Upper lobe of right lung (tissue), 1 donor: Measurements from ENCODE around the gene PPP1R26. TPM values are rescaled to one million over a fixed set of nuclear protein-coding genes. Genes with fewer than 3 reads are reported as not detected.
A peak's percentile ranks its signal among the peaks of the same experiment; 100 is the strongest.
"Not testable (repeated sequence)": the region's sequence is repeated elsewhere in the genome, so short reads cannot be mapped to it uniquely, and the experiment has no call there.

Experiments
- ATAC-seq: fragments of 200-7000 bp; cut with Tn5 transposase; one replicate; pipeline ENCODE4 v1.9.1; 2020; ENCODE audit warnings: mild to moderate bottlenecking, moderate library complexity
- DNase-seq: peaks from one replicate; pipeline ENCODE4 v3.0.0-alpha.2; 2020
- H3K27ac ChIP-seq: fragments of 200-600 bp; one replicate; pipeline ENCODE4 v1.8.0; 2022
- H3K27me3 ChIP-seq: fragments of 200-600 bp; one replicate; pipeline ENCODE4 v1.8.0; 2022; ENCODE audit warnings: mild to moderate bottlenecking
- H3K36me3 ChIP-seq: fragments of 200-600 bp; one replicate; pipeline ENCODE4 v1.8.0; 2022
- H3K4me1 ChIP-seq: fragments of 200-600 bp; one replicate; pipeline ENCODE4 v1.8.0; 2022
- H3K4me3 ChIP-seq: fragments of 200-600 bp; one replicate; pipeline ENCODE4 v1.8.0; 2022; ENCODE audit warnings: mild to moderate bottlenecking
- H3K9me3 ChIP-seq: fragments of 200-600 bp; one replicate; pipeline ENCODE4 v1.8.0; 2022
- intact Hi-C: fragments of 100-400 bp; cut with DNase I; formaldehyde crosslinking; loops from one replicate; pipeline ENCODE4 v1.11.0; 2022
- total RNA-seq: library from RNA; stranded (reverse); fragmentation: NEBNext Ultra II Directional; extraction: Animal tissue kit (Norgen Biotek cat#: 25700); gene quantifications from one replicate; pipeline ENCODE4 v1.2.1, GENCODE V29; 2021
- TF ChIP-seq, protein P1 (sequence below): fragments of 200-600 bp; IDR thresholded peaks from one replicate; pipeline ENCODE4 v1.8.0; 2022; ENCODE audit warnings: antibody characterized with exemption
- donor health status: DM: no; HTN: yes; CAD: no; lungs with severe emphysema.

PPP1R26 gene
- total RNA-seq, 1 donor from 2014 or later: 27.5 TPM

DNA sequence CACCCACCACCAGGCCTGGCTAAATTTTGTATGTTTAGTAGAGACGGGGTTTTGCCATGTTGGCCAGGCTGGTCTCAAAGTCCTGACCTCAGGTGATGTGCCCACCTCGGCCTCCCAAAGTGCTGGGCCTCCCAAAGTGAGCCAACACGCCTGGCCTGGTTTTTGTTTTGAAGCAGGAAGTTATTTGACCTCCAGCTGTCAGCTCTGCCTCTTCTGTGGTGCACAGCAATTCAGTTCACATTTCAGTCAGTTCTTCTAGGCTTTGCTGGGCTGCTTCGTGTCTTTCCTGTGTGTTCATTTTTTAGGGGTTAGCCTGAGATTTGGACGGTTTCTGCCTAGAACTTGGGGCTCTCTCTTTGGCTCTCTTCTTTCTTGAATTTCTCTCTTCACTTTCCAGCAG is 50.6 kb downstream of the PPP1R26 start:
- no peaks in the 10 kb centered on the region for H3K4me1 ChIP-seq
- no peak overlapping the region for H3K27ac ChIP-seq
- H3K9me3 ChIP-seq: no peaks in the 10 kb centered on the region
- peaks cover 15% of the 10 kb centered on the region for H3K27me3 ChIP-seq
- intact Hi-C loops: no loop called here
- DNase-seq: no peak
- TF ChIP-seq, protein P1, sequence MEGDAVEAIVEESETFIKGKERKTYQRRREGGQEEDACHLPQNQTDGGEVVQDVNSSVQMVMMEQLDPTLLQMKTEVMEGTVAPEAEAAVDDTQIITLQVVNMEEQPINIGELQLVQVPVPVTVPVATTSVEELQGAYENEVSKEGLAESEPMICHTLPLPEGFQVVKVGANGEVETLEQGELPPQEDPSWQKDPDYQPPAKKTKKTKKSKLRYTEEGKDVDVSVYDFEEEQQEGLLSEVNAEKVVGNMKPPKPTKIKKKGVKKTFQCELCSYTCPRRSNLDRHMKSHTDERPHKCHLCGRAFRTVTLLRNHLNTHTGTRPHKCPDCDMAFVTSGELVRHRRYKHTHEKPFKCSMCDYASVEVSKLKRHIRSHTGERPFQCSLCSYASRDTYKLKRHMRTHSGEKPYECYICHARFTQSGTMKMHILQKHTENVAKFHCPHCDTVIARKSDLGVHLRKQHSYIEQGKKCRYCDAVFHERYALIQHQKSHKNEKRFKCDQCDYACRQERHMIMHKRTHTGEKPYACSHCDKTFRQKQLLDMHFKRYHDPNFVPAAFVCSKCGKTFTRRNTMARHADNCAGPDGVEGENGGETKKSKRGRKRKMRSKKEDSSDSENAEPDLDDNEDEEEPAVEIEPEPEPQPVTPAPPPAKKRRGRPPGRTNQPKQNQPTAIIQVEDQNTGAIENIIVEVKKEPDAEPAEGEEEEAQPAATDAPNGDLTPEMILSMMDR: no peak
- ATAC-seq: no peak
- H3K36me3 ChIP-seq: no peaks in the 10 kb centered on the region
- no peak overlapping the region for H3K4me3 ChIP-seq

DNA sequence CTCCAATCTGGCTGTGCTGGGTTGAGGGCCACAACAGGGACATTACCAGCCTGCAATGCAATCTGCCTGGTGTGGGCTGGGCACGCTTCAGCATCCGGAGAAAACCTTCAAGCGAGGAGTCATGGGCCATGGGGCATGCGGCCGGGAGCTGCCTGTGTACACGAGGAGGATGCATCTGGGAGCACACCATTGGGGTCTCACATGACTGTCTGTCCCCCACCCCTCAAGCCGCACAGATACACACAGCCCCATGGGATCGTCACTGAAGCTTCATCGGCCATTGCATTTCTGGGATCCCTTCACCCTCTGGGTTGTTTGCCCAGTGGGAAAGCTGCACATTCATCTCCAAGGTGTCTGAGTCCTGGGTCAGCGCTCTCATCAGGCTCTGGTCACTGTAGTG is 51.5 kb downstream of the PPP1R26 start:
- Histone ChIP-seq H3K9me3 (no peaks in the 10 kb centered on the region), H3K4me1 (no peaks in the 10 kb centered on the region), H3K27ac (no peak overlapping the region), H3K4me3 (no peak overlapping the region), H3K36me3 (no peaks in the 10 kb centered on the region), H3K27me3 (peaks cover 10% of the 10 kb centered on the region)
- DNase-seq (peak; percentile 56), ATAC-seq (no peak)
- intact Hi-C loops: no loop called here
- TF ChIP-seq, protein P1: no peak

DNA sequence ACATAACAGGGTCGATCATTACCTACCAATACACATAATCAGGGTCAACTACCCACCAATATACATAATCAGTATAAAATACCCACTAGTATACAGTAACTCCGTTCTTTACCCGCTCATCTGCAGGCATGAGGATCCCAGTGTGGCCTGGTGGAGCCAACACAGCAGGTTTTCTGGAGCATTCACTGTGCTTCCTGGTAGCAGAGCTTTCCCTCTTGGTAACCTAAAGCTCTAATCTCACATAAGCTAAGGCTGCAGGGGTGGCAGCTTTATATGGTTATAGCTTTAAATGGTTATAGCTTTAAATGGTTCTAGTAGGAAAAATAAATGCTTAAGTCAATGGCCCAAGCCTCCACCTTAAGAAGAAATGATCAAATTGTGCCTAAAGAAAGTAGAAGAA is 53.5 kb downstream of the PPP1R26 start:
- Histone ChIP-seq H3K4me1 (no peaks in the 10 kb centered on the region), H3K36me3 (no peaks in the 10 kb centered on the region), H3K27ac (no peak overlapping the region), H3K4me3 (no peak overlapping the region), H3K27me3 (peaks cover 10% of the 10 kb centered on the region), H3K9me3 (no peaks in the 10 kb centered on the region)
- DNase-seq: no peak
- ATAC-seq: no peak
- intact Hi-C loops: no loop called here
- TF ChIP-seq, protein P1: no peak

DNA sequence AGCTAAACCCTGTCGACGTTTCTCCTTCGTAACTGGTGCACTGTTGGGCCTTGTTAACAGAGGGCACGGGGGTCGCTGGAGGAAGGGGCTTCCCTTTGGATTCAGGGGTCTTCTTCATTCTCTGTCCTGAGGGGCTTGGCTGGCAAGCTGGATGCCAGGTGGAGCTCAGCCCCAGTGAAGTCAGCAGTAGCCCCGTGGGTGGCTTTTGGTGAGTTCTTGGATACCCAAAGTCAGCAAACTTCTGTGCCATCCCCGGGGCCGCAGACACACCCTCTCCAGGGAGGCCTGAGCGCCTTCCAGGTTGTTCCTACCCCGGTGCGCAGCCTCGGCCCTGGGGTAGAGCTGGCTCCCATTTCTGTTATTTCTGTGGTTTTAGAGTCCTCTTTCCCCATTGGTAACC is 54.1 kb downstream of the PPP1R26 start:
- TF ChIP-seq, protein P1: no peak
- no peaks in the 10 kb centered on the region for H3K9me3 ChIP-seq
- intact Hi-C loops: no loop called here
- H3K4me1 ChIP-seq: no peaks in the 10 kb centered on the region
- ATAC-seq (no peak), DNase-seq (peak; percentile 45)
- H3K27me3 ChIP-seq: peaks cover 10% of the 10 kb centered on the region
- no peak overlapping the region for H3K27ac ChIP-seq
- H3K4me3 ChIP-seq: no peak overlapping the region
- no peaks in the 10 kb centered on the region for H3K36me3 ChIP-seq

DNA sequence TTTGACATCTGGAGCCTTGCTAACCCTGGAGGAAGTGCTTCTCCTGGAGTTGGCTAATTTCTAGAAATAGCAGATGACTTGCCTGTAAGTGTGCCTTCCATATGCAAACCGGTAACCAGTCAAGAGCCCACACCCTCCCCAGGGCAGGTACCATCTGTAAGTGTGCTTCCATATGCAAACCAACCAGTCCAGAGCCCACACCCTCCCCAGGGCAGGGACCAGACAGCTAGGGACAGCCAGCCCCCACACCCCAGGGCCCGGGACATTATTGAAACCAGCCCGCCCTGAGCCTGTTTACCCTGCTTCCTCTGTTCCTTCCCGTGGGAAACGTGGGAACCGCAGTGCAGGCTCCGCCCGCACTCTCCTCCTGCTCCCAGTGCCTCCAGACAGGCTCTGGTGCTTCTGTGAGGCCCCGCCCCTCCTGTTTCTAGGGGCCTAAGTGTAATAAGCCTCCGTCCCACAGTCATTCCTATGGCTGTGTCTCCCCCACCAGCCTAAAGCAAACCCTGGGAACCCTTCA is 54.7 kb downstream of the PPP1R26 start:
- ATAC-seq (peak; percentile 39), DNase-seq (peak; percentile 46)
- H3K36me3 ChIP-seq, H3K4me3 ChIP-seq, H3K9me3 ChIP-seq, intact Hi-C loops, H3K27ac ChIP-seq, H3K4me1 ChIP-seq, H3K27me3 ChIP-seq: not testable (repeated sequence)

DNA sequence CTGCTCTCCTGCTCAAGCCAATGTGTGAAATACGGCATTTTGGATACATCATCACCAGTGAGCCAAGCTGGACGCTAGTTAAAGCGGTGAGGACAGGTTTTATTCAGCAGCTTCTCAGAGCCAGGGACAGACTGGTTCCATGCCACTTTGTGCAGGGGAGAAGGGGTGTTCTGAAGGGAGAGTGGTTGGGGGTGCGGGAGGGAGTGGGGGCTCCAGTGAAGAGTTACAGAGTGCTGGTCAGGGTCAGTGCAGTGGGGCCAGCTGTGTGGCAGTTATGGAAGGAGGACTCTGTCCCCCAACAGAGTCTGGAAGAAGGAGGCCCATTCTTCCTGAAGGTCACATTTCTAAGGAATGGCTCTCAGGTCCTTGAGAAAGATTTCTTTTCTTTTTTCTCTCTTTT is 55.2 kb downstream of the PPP1R26 start:
- H3K4me1 ChIP-seq, H3K27ac ChIP-seq, DNase-seq, ATAC-seq, intact Hi-C loops, H3K27me3 ChIP-seq, H3K36me3 ChIP-seq, H3K9me3 ChIP-seq, H3K4me3 ChIP-seq: not testable (repeated sequence)

DNA sequence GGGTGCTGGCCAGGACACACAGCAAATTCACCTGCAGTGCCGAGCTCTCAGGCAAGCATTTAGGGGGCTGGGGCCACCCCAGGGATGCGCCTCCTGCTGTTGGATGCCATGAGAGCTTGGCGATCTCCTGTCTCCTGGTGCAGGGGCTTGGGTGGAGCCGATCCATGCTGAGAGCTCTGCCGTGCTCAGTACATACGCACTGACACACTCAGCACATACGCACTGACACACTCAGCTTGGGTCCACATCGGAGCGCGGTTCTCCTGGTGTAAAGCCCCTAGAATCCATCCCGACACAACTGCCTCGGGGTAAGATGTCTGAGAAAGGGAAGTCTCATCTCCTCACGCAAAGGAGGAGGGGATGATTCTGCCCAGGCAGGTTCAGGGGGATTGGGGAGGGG is 56.0 kb downstream of the PPP1R26 start:
- H3K27me3 ChIP-seq, H3K4me3 ChIP-seq, H3K4me1 ChIP-seq, H3K9me3 ChIP-seq, H3K36me3 ChIP-seq, H3K27ac ChIP-seq, ATAC-seq, intact Hi-C loops: not testable (repeated sequence)
- DNase-seq: peak; percentile 48
